ENCODE results near the gene THRB.

The THRB gene

DNA sequence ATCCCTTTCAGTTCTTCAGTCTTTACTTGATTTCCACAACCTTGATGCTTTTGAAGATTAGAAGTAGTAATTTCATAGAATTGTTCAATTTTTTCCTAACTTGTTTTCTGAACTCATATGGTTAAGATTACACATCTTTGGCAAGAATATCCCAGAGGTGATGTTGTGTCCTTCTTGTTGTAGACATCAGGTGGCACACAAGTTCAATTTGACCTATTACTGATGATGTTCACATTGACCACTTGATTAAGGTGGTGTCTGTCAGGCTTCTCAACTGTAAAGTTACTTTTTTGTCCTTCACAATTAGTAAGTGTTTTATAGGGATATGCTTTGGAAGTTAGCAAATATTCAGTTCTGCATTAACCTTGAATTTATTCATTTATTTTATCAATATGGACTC, 34.6 kb upstream of the THRB start:
- no peak for DNase-seq (ENCODE audit: insufficient read length, low spot score)
- TF ChIP-seq, protein P1, sequence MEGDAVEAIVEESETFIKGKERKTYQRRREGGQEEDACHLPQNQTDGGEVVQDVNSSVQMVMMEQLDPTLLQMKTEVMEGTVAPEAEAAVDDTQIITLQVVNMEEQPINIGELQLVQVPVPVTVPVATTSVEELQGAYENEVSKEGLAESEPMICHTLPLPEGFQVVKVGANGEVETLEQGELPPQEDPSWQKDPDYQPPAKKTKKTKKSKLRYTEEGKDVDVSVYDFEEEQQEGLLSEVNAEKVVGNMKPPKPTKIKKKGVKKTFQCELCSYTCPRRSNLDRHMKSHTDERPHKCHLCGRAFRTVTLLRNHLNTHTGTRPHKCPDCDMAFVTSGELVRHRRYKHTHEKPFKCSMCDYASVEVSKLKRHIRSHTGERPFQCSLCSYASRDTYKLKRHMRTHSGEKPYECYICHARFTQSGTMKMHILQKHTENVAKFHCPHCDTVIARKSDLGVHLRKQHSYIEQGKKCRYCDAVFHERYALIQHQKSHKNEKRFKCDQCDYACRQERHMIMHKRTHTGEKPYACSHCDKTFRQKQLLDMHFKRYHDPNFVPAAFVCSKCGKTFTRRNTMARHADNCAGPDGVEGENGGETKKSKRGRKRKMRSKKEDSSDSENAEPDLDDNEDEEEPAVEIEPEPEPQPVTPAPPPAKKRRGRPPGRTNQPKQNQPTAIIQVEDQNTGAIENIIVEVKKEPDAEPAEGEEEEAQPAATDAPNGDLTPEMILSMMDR (IDR thresholded peaks at IDR 0.05; ENCODE audit: insufficient read depth, missing control alignments) = no peak
- FAIRE-seq = no peak

- TF ChIP-seq, protein P1 (IDR thresholded peaks at IDR 0.05; ENCODE audit: insufficient read depth, missing control alignments) = no peak
- no peak for DNase-seq (ENCODE audit: insufficient read length, low spot score)
- no peak for FAIRE-seq
Observed at GRCh38 chr3:24526640-24527212, 32.1 kb upstream of the THRB start.

GRCh38 chr3:24525557-24525956, 30.9 kb upstream of the THRB start:
- FAIRE-seq (no peak), DNase-seq (ENCODE audit: insufficient read length, low spot score) (no peak)
- TF ChIP-seq, protein P1 (IDR thresholded peaks at IDR 0.05; ENCODE audit: insufficient read depth, missing control alignments) = no peak

- TF ChIP-seq, protein P1 (IDR thresholded peaks at IDR 0.05; ENCODE audit: insufficient read depth, missing control alignments) = no peak
- no peak for FAIRE-seq
- DNase-seq (ENCODE audit: insufficient read length, low spot score) = no peak
Observed at GRCh38 chr3:24525022-24525421, 30.4 kb upstream of the THRB start.

GRCh38 chr3:24523988-24524727, 29.5 kb upstream of the THRB start:
- no peak for DNase-seq (ENCODE audit: insufficient read length, low spot score)
- FAIRE-seq = no peak
- TF ChIP-seq, protein P1 (IDR thresholded peaks at IDR 0.05; ENCODE audit: insufficient read depth, missing control alignments) = no peak

GRCh38 chr3:24523215-24523614, 28.6 kb upstream of the THRB start:
- DNase-seq (ENCODE audit: insufficient read length, low spot score) = no peak
- TF ChIP-seq, protein P1 (IDR thresholded peaks at IDR 0.05; ENCODE audit: insufficient read depth, missing control alignments) = no peak
- FAIRE-seq = peak; percentile 48

DNA sequence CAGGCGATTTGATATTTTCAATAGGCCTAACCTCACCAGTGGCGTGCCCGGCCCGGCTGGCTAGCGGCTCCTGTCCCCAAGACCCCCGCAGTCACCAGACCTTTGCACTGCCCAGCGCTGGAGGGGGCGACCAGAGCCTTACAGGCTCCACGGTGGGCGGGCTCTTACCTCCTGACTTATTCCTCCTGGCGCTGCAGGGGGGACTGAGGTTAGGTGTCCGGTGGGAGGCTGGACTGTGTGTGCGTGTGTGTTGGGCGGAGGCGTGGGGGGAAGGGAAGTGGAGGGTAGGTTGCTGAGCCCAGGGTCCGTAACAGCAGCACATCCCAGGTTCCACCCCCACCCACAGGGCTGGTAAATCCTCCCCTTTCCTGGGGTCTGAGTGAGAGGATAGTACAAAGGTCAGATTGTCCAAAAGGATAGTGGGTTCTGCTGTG, 27.5 kb upstream of the THRB start:
- DNase-seq (ENCODE audit: insufficient read length, low spot score) (no peak), FAIRE-seq (no peak)
- TF ChIP-seq, protein P1 (IDR thresholded peaks at IDR 0.05; ENCODE audit: insufficient read depth, missing control alignments) = no peak

All from D721Med (cell line).